ENCODE results near the gene MEGF9. TPM values are rescaled to one million over a fixed set of nuclear protein-coding genes. Genes with fewer than 3 reads are reported as not detected.

The MEGF9 gene
- total and polyA plus RNA-seq, 2 experiments from 2014 or later, result 10.3 to 27.4 TPM

GRCh38 chr9:120653762-120654161, 60.5 kb downstream of the MEGF9 start:
- no peak overlapping the region for H2AFZ ChIP-seq
- no peaks in the 10 kb centered on the region for H3K36me3 ChIP-seq (replicated peaks; ENCODE audit: insufficient read depth, low read depth)
- TF ChIP-seq EZH2 (IDR thresholded peaks at IDR 0.05; ENCODE audit: borderline replicate concordance) (no peak), EZH2phosphoT487 (IDR thresholded peaks at IDR 0.05; ENCODE audit: low read depth, severe bottlenecking, unreplicated experiment) (no peak), CTCF (IDR thresholded peaks at IDR 0.05; ENCODE audit: poor library complexity) (no peak)
- H3K9me3 ChIP-seq (ENCODE audit: low read depth), result no peaks in the 10 kb centered on the region
- no peak for DNase-seq (ENCODE audit: low spot score)
- no peak overlapping the region for H3K4me2 ChIP-seq
- H3K79me2 ChIP-seq, result peaks cover 4% of the 10 kb centered on the region
- H3K4me1 ChIP-seq (ENCODE audit: insufficient read depth), result no peaks in the 10 kb centered on the region
- WGBS (ENCODE audit: low lambda C conversion rate, missing lambda C conversion rate), result 85% methylated on average over 1 of the region's 1 CpG
- H3K4me3 ChIP-seq, result no peak overlapping the region
- H3K27ac ChIP-seq, result no peak overlapping the region
- H3K27me3 ChIP-seq, result no peaks in the 10 kb centered on the region
- no peaks in the 10 kb centered on the region for H3K9me2 ChIP-seq (replicated peaks; ENCODE audit: insufficient read depth)
- no peaks in the 10 kb centered on the region for H4K20me1 ChIP-seq (ENCODE audit: insufficient read depth, poor library complexity, severe bottlenecking)

- TF ChIP-seq EZH2phosphoT487 (IDR thresholded peaks at IDR 0.05; ENCODE audit: low read depth, severe bottlenecking, unreplicated experiment) (no peak), CTCF (IDR thresholded peaks at IDR 0.05; ENCODE audit: poor library complexity) (no peak), EZH2 (IDR thresholded peaks at IDR 0.05; ENCODE audit: borderline replicate concordance) (no peak)
- H3K27me3 ChIP-seq, result no peaks in the 10 kb centered on the region
- H3K4me1 ChIP-seq (ENCODE audit: insufficient read depth), result no peaks in the 10 kb centered on the region
- H3K9me3 ChIP-seq (ENCODE audit: low read depth), result no peaks in the 10 kb centered on the region
- peaks cover 9% of the 10 kb centered on the region for H3K79me2 ChIP-seq
- no peak overlapping the region for H3K27ac ChIP-seq
- no peaks in the 10 kb centered on the region for H4K20me1 ChIP-seq (ENCODE audit: insufficient read depth, poor library complexity, severe bottlenecking)
- no peak overlapping the region for H3K4me3 ChIP-seq
- no peak overlapping the region for H2AFZ ChIP-seq
- WGBS (ENCODE audit: low lambda C conversion rate, missing lambda C conversion rate), result 92% methylated on average over 2 of the region's 2 CpGs
- H3K9me2 ChIP-seq (replicated peaks; ENCODE audit: insufficient read depth), result no peaks in the 10 kb centered on the region
- H3K36me3 ChIP-seq (replicated peaks; ENCODE audit: insufficient read depth, low read depth), result no peaks in the 10 kb centered on the region
- no peak for DNase-seq (ENCODE audit: low spot score)
- H3K4me2 ChIP-seq, result no peak overlapping the region
Observed at GRCh38 chr9:120652934-120653333, 61.3 kb downstream of the MEGF9 start.

GRCh38 chr9:120650352-120650751, 63.9 kb downstream of the MEGF9 start:
- 81% methylated on average over 1 of the region's 1 CpG for WGBS (ENCODE audit: low lambda C conversion rate, missing lambda C conversion rate)
- no peak for DNase-seq (ENCODE audit: low spot score)
- TF ChIP-seq EZH2 (IDR thresholded peaks at IDR 0.05; ENCODE audit: borderline replicate concordance), result no peak
- no peak for TF ChIP-seq EZH2phosphoT487 (IDR thresholded peaks at IDR 0.05; ENCODE audit: low read depth, severe bottlenecking, unreplicated experiment)
- TF ChIP-seq CTCF (IDR thresholded peaks at IDR 0.05; ENCODE audit: poor library complexity), result no peak
- Histone ChIP-seq H3K9me3 (ENCODE audit: low read depth) (no peaks in the 10 kb centered on the region), H3K4me2 (no peak overlapping the region), H2AFZ (no peak overlapping the region), H3K9me2 (replicated peaks; ENCODE audit: insufficient read depth) (no peaks in the 10 kb centered on the region), H3K79me2 (peaks cover 9% of the 10 kb centered on the region), H3K36me3 (replicated peaks; ENCODE audit: insufficient read depth, low read depth) (no peaks in the 10 kb centered on the region), H3K4me3 (no peak overlapping the region), H4K20me1 (ENCODE audit: insufficient read depth, poor library complexity, severe bottlenecking) (no peaks in the 10 kb centered on the region), H3K27me3 (no peaks in the 10 kb centered on the region), H3K4me1 (ENCODE audit: insufficient read depth) (no peaks in the 10 kb centered on the region), H3K27ac (no peak overlapping the region)
